Eye (tissue), 1 donor: ENCODE data around the gene HAPLN2.
"Not testable (repeated sequence)": the region's sequence is repeated elsewhere in the genome, so short reads cannot be mapped to it uniquely, and the experiment has no call there.

Experiments
- DNase-seq: peaks from one replicate; pipeline ENCODE4 v3.0.0-alpha.2; 2015

HAPLN2 gene

GRCh38 chr1:156618853-156619581 lies at the start of gene HAPLN2:
HAPLN2 (plus strand) TSS chr1:156619415; CDS start chr1:156623491, 4,076 bp downstream.
- peak; percentile 58 for DNase-seq

- peak; percentile 52 for DNase-seq
Measured at GRCh38 chr1:156571261-156571852, 47.9 kb upstream of the HAPLN2 start.

DNA sequence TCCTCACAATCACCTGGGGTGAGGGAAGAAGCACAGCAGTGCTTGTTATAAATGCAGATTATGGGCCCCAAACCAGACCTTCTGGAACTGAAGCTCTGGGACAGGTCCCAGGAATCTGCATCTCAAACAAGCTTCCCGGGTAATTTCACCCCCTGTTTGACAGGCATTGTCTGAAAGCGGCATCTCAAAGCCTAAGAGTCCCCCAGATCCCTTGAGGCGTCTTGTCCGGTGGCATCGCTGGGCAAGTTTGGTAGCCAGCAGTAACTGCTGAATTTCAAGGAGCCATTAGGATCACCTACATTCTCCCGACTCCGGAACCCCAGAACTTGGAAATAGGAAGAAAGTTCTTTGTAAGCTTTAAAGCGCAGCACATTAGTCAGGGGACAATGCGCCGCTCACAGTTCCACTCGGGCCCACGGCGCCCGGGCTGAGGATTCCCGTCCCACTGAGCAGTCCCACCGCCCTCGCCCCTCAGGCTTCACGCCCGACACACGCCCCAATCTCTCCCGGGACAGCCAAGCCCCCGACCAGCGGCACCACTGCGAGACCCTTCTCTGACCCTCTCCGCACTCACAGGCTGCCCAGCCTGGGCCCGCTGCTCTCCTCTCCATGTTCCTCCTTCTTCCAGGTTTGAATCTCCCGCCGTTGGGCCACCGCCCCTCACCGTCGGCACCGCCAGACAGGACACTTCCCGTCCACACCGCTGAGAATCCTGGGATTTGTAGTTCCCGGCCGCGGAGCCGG lies 47.1 kb upstream of the HAPLN2 start, which contains the start of gene IQGAP3:
Gene IQGAP3, minus strand, starts transcription at position 647 of the 744 bp plus-strand sequence. Its CDS starts 36 bp downstream, at position 611.
- DNase-seq = peak; percentile 94

- DNase-seq = no peak
Measured at GRCh38 chr1:156572663-156573018, 46.6 kb upstream of the HAPLN2 start.

- no peak for DNase-seq
Measured at GRCh38 chr1:156574039-156574633, 45.1 kb upstream of the HAPLN2 start.

DNA sequence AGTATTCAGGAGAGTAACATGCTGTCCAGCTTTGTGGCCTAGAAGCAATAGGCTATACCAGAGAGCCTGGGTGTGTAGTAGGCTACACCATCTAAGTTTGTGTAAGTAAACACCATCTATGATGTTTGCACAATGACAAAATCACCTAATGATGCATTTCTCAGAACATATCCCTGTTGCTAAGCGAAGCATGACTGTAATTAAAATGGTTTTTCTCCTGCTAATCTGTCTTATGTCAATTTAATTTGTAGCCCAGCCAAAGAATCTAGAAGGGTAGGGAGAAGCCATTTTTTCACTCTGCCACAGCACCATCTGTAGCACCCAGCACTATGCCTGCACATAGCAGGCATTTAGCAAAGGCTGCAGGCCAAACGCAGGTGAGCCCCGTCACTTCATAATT lies 41.7 kb upstream of the HAPLN2 start:
- DNase-seq = no peak

- peak; percentile 48 for DNase-seq
Measured at GRCh38 chr1:156578055-156578454, 41.2 kb upstream of the HAPLN2 start.

GRCh38 chr1:156579472-156579871 lies 39.7 kb upstream of the HAPLN2 start, which contains the start of gene TTC24:
TTC24 (plus strand) TSS chr1:156579723; CDS start chr1:156581365, 1,642 bp downstream.
- DNase-seq = no peak

DNA sequence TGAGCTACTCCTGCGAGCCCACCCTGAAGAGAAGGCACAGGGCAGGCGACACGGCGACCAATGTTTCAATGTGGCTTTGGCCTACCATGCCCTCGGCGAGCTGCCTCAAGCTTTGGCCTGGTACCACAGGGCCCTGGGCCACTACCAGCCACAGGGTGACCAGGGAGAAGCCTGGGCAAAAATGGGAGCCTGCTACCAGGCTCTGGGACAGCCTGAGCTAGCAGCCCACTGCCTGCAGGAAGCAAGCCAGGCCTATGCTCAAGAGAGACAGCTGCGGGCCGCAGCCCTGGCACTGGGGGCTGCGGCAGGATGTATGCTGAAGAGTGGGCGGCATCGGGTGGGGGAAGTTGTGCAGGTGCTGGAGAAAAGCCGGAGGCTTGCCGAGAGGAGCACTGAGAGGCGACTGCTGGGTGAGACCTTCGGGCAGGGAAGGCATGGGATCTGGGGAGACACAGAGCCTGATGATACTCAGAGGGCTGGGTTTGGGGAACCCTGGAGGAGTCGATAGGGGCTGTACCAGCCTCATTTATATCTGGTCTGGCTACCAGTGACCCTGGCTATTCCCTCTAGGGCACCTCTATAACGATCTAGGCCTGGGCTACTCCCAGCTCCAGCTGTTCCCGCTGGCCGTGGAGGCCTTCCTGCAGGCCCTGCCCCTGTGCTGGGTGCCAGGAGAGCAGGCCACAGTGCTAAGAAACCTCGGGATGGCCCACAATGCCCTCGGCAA lies 37.4 kb upstream of the HAPLN2 start:
- DNase-seq = no peak

- DNase-seq = no peak
Measured at GRCh38 chr1:156582388-156583017, 36.7 kb upstream of the HAPLN2 start.

DNA sequence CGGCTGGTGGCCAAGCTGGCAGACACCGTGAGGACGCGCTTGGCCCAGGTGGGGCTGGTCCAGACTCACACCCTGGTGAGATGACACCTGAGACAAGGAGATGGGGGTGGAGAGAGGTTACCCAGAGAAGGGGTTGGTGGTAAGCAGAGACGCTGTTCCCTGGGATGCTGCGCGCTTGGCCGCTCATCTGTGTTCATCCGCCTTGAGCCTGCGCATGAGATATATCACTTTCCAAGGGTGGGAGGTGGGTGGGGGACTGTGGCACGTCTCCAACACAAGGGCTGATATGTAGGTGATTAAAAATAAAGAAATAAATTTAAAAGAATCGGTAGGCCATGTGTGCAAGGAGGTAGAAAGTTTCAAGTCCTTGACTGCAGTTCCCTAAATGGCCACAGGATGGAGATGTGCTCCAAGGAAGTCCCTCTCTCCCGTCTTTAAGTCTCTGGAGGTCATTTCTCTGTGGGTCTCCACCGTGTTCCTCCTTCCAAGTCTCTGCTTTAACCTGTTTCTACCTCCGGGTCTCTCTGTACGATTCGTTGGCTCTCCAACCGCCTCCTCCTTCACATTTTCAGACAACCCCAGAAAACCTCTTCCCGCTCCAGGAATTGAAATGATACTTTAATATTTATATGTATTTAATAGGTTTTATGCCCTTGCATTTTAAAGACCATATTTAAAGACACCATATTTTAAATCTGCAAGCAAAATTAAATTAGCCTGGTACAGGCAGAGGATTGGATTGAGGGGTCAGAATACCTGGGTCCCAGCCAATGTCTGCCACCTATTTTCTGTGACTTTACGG lies 35.2 kb upstream of the HAPLN2 start:
- peak; percentile 93 for DNase-seq

- no peak for DNase-seq
Measured at GRCh38 chr1:156584813-156585212, 34.4 kb upstream of the HAPLN2 start.

- no peak for DNase-seq
Measured at GRCh38 chr1:156586323-156586722, 32.9 kb upstream of the HAPLN2 start.

- no peak for DNase-seq
Measured at GRCh38 chr1:156586892-156587477, 32.2 kb upstream of the HAPLN2 start.

DNA sequence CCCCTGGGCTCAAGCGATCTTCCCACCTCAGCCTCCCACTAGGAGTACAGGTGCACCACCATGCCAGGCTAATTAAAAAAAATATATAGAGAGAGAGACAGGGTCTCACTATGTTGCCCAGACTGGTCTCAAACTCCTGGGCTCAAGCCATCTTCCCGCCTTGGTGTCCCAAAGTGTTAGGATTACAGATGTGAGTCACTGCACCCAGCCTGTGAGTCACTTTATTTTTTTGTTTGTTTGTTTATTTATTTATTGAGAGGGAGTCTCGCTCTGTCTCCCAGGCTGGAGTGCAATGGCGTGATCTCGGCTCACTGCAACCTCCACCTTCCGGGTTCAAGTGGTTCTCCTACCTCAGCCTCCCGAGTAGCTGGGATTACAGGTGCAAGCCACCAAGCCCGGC lies 31.3 kb upstream of the HAPLN2 start:
- not testable (repeated sequence) for DNase-seq

DNA sequence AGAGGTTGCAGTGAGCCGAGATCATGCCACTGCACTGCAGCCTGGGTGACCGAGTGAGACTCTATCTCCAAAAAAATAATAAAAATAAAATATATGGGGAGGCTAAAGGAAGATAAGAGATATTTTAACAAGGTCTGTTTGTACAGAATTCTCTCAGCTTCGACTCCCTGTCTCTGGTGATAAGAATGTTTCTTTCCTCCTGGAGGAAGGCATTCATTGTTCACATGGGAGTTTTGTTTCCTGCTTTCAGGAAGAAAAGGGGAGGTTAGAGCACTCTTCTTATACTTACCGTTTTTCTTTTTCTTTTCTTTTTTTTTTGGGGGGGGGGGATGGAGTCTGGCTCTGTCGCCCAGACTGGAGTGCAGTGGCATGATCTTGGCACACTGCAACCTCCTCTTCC lies 29.7 kb upstream of the HAPLN2 start:
- DNase-seq = no peak

DNA sequence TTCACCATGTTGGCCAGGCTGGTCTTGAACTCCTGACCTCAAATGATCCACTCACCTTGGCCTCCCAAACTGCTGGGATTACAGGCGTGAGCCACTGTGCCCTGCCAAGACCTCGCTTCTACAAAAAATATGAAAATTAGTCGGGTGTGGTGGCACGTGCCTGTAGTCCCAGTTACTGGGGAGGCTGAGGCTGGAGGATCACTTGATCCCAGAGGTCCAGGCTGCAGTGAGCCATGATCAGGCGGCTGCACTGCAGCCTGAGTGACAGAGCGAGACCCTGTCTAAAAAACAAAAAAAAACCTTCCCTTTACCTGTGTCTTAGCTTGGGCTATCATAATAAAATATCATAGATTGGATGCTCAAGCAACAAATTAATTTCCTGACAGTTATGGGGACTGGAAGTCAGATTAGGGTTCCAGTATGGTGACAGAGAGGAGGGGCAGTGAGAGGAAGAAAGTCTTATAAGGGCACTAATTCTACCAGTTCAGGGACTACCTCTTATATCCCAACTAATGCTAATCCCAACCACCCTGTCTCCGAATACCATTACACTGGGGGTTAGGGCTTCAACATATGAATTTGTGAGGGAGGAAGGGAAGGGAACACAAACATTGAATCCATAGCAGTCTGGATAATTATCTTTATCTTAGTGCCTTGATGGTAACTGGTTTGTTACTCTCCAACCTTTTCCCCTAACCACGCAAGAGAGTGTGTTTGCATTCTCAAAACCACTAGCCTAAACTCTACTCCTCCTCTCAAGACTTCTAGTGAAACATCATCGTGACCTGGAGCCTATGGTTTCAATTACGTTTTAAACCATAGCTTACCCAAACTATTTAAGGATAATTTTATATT lies 28.7 kb upstream of the HAPLN2 start:
- DNase-seq = no peak

DNA sequence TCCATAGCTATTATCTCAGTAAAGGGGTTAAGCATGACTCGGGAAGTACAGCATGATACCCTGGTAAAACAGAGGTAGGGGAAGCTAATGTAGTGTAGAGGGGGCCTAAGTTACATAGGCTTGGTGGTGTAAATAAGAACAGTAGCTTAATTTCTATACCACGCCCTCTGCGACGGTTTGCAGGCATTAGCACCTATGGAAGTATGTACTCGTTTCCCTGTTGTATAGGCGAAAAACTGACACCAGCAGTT lies 28.1 kb upstream of the HAPLN2 start:
- DNase-seq = no peak

- DNase-seq = peak; percentile 83
Measured at GRCh38 chr1:156591432-156592157, 27.6 kb upstream of the HAPLN2 start, which contains the start of gene NAXE. NAXE (plus strand) TSS chr1:156591776; CDS start chr1:156591805, 29 bp downstream.
